Adipocyte (in vitro differentiated cells): Measurements from ENCODE around the gene FAM72C.
"Not testable (repeated sequence)": the region's sequence is repeated elsewhere in the genome, so short reads cannot be mapped to it uniquely, and the experiment has no call there.

Experiments used
- DNase-seq: peaks from one replicate; pipeline ENCODE4 v3.0.0-alpha.2; 2015; ENCODE audit warnings: low read depth
- H3K27me3 ChIP-seq: replicated peaks from 2 replicates; pipeline ENCODE4 v1.7.0; 2013; ENCODE audit warnings: mild to moderate bottlenecking, low read length, moderate library complexity; ENCODE audit not compliant: control insufficient read depth, insufficient read depth
- H3K36me3 ChIP-seq: 2 replicates; pipeline ENCODE4 v1.7.0; 2013; ENCODE audit warnings: low read length, mild to moderate bottlenecking, moderate library complexity; ENCODE audit not compliant: control insufficient read depth, insufficient read depth, severe bottlenecking
- H3K4me1 ChIP-seq: 2 replicates; pipeline ENCODE4 v1.7.0; 2013; ENCODE audit warnings: mild to moderate bottlenecking, low read length, moderate library complexity; ENCODE audit not compliant: control insufficient read depth, insufficient read depth
- H3K4me3 ChIP-seq: 2 replicates; pipeline ENCODE4 v1.7.0; 2013; ENCODE audit warnings: mild to moderate bottlenecking, low read length, moderate library complexity
- H3K9ac ChIP-seq: 2 replicates; pipeline ENCODE4 v1.7.0; 2013; ENCODE audit warnings: mild to moderate bottlenecking, low read length, moderate library complexity
- H3K9me3 ChIP-seq: 2 replicates; pipeline ENCODE4 v1.7.0; 2013; ENCODE audit warnings: mild to moderate bottlenecking, low read length, moderate library complexity; ENCODE audit not compliant: control insufficient read depth

FAM72C gene

GRCh38 chr1:143942238-143942860 lies 29.4 kb downstream of the FAM72C start:
- not testable (repeated sequence) for H3K9ac ChIP-seq, H3K4me3 ChIP-seq, H3K27me3 ChIP-seq, H3K9me3 ChIP-seq, DNase-seq, H3K4me1 ChIP-seq, H3K36me3 ChIP-seq

GRCh38 chr1:143939666-143940065 lies 32.1 kb downstream of the FAM72C start:
- H3K27me3 ChIP-seq, H3K36me3 ChIP-seq, H3K4me3 ChIP-seq, H3K9me3 ChIP-seq, H3K4me1 ChIP-seq, H3K9ac ChIP-seq, DNase-seq: not testable (repeated sequence)

GRCh38 chr1:143938922-143939321 lies 32.9 kb downstream of the FAM72C start:
- not testable (repeated sequence) for DNase-seq, H3K36me3 ChIP-seq, H3K4me3 ChIP-seq, H3K9ac ChIP-seq, H3K4me1 ChIP-seq, H3K9me3 ChIP-seq, H3K27me3 ChIP-seq

- not testable (repeated sequence) for H3K9me3 ChIP-seq, H3K9ac ChIP-seq, H3K36me3 ChIP-seq, H3K4me1 ChIP-seq, H3K27me3 ChIP-seq, H3K4me3 ChIP-seq
- DNase-seq: peak; percentile 66
Measured at GRCh38 chr1:143936457-143937115, 35.2 kb downstream of the FAM72C start.

- not testable (repeated sequence) for H3K27me3 ChIP-seq, H3K36me3 ChIP-seq, H3K9ac ChIP-seq, H3K4me1 ChIP-seq, DNase-seq, H3K4me3 ChIP-seq, H3K9me3 ChIP-seq
Measured at GRCh38 chr1:143919127-143919526, 52.7 kb downstream of the FAM72C start.

GRCh38 chr1:143918552-143918951 lies 53.2 kb downstream of the FAM72C start:
- not testable (repeated sequence) for H3K4me3 ChIP-seq, H3K36me3 ChIP-seq, H3K9ac ChIP-seq, DNase-seq, H3K9me3 ChIP-seq, H3K27me3 ChIP-seq, H3K4me1 ChIP-seq

- not testable (repeated sequence) for H3K27me3 ChIP-seq, H3K9me3 ChIP-seq, DNase-seq, H3K9ac ChIP-seq, H3K4me1 ChIP-seq, H3K36me3 ChIP-seq, H3K4me3 ChIP-seq
Measured at GRCh38 chr1:143913705-143914104, 58.1 kb downstream of the FAM72C start.
